NCI-H2196 treated with DMSO at 0.1 percent for 48 hours (cell line): Measurements from ENCODE around the gene MEAF6.
A peak's percentile ranks its signal among the peaks of the same experiment; 100 is the strongest.
"Not testable (repeated sequence)": the region's sequence is repeated elsewhere in the genome, so short reads cannot be mapped to it uniquely, and the experiment has no call there.

Source experiments
- DNase-seq: peaks from one replicate; lab custom pipeline; 2025; ENCODE audit not compliant: unreplicated experiment; lab: John Stamatoyannopoulos, UW

MEAF6 gene

DNA sequence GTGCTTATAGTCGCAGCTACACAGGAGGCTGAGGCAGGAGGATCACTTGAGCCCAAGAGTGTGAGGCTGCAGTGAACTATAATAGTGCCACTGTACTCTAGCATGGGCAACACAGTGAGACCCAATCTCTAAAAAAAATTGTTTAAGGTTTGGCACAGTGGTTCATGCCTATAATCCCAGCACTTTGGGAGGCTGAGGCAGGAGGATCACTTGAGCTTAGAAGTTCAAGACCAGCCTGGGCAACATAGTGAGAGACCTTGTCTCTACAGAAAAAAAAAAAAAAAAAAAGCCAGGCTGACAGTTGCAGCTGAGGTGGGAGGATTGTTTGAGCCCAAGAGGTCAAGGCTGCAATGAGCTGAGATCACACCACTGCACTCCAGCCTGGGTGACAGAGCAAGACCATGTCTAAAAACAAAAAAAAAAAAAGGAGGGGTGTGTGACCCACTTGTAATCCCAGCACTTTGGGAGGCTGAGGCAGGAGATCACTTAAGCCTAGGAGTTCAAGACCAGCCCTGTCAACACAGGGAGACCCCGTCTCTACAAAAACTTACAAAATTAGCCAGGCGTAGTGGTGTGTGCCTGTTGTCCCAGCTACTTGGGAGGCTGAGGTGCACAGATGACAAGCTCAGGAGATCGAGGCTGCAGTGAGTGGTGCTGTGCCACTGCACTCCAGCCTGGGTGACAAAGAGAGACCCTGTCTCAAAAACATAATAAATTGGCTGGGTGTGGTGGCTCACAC is 18.0 kb upstream of the MEAF6 start:
- not testable (repeated sequence) for DNase-seq

GRCh38 chr1:37529888-37530287 is 15.3 kb upstream of the MEAF6 start:
- not testable (repeated sequence) for DNase-seq

DNA sequence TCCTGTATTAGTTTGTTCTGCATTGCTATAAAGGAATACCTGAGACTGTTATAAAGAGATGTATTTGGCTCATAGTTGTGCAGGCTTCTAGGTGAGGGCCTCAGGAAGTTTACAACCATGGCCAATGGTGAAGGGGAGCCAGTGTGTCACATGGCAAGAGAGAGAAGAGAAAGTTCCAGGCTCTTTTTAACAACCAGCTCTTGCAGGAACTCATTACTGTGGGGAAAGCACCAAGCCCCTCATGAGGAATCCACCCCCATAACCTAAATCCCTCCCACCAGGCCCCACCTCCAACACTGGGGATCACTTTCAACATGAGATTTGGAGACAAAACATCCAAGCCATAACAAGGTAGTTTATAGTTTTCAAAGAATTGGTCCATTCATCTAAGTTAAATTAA is 5.0 kb upstream of the MEAF6 start:
- DNase-seq: no peak

- DNase-seq: not testable (repeated sequence)
Observed at GRCh38 chr1:37518929-37519328, 4.4 kb upstream of the MEAF6 start.

- DNase-seq: not testable (repeated sequence)
Observed at GRCh38 chr1:37518241-37518640, 3.7 kb upstream of the MEAF6 start.

- DNase-seq: no peak
Observed at GRCh38 chr1:37517569-37517968, 3.0 kb upstream of the MEAF6 start.

- DNase-seq: no peak
Observed at GRCh38 chr1:37515185-37516034, 844 bp upstream of the MEAF6 start.

GRCh38 chr1:37513795-37514349 is 694 bp downstream of the MEAF6 start:
- DNase-seq: peak; percentile 48

- DNase-seq: peak; percentile 28
Observed at GRCh38 chr1:37509181-37509580, 5.4 kb downstream of the MEAF6 start.

GRCh38 chr1:37506740-37507139 is 7.8 kb downstream of the MEAF6 start:
- DNase-seq: no peak

DNA sequence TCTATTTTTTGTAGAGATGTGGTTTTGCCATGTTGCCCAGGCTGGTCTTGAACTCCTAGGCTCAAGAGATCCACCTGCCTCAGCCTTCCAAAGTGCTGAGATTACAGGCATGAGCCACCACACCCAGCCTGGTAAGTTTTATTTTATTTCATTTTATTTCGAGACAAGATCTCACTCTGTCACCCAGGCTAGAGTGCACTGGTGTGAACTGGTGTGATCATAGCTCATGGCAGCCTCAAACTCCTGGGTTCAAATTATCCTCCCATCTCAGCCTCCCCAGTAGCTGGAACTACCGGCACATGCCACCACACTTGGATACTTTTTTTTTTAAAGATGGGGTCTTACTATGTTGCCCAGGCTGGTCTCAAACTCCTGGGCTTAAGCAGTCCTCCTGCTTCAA is 11.8 kb downstream of the MEAF6 start:
- not testable (repeated sequence) for DNase-seq

GRCh38 chr1:37502104-37502503 is 12.5 kb downstream of the MEAF6 start:
- DNase-seq: no peak

- no peak for DNase-seq
Observed at GRCh38 chr1:37501661-37502060, 12.9 kb downstream of the MEAF6 start.

- DNase-seq: peak; percentile 58
Observed at GRCh38 chr1:37498872-37499617, 15.5 kb downstream of the MEAF6 start.

GRCh38 chr1:37497832-37498231 is 16.7 kb downstream of the MEAF6 start:
- peak; percentile 89 for DNase-seq

DNA sequence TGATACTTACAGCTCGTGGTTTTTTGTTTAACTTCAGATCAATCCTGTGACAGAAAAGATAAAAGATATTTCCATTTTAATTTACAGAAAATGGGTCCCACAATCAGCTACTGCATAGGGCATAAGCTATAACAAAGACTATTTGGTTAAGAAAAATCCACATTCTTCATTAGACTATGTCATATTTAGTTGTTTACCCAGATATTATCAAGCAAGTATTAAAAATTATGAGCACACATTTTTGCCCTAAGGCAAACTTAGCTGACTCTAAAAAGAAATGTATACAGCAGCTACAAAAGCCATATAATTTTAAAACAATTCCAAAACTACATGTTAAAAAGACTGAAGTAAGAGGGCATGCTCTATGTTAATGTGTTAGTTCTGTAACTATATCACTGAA is 18.7 kb downstream of the MEAF6 start:
- DNase-seq: no peak

GRCh38 chr1:37493336-37494098 is 21.0 kb downstream of the MEAF6 start:
- no peak for DNase-seq

DNA sequence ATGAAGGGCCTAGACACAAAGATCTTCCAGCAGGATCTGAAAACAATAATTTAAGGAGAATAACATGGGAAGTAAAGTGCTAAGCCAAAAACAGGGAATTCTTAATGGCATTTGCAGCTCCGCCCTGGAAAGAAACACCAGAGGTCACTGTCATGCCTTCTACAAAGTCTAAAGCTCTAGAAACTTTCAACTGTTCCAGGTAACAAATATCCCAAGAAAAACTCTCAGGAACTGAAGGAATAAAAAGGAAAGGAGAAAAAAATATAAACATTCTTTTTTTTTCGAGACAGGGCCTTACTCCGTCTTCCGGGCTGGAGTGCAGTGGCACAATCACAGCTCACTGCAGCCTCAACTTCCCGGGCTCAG is 27.0 kb downstream of the MEAF6 start:
- no peak for DNase-seq

GRCh38 chr1:37486680-37487618 is 27.6 kb downstream of the MEAF6 start:
- DNase-seq: no peak
